Breast epithelium (tissue), 4 donors: Measurements from ENCODE around the gene SRRM1. TPM values are rescaled to one million over a fixed set of nuclear protein-coding genes. Genes with fewer than 3 reads are reported as not detected.

ENCODE experiments used
- DNase-seq, 2 donors: peaks; one replicate each; pipeline ENCODE4 v3.0.0-alpha.2; 2019; ENCODE audit warnings: low spot score in 2 of 2
- H3K27ac ChIP-seq, 2 donors: fragments of 200-600 bp; sonication (generic) in 1 of 2; one replicate each; pipeline ENCODE4 v1.5.1; 2016 to 2019; ENCODE audit warnings: mild to moderate bottlenecking in 1 of 2
- H3K27me3 ChIP-seq, 2 donors: fragments of 200-600 bp; sonication (generic) in 1 of 2; one replicate each; pipeline versions ENCODE4 v1.5.1 to v1.6.0; 2017 to 2019; ENCODE audit warnings: control low read depth in 1 of 2, mild to moderate bottlenecking in 1 of 2
- H3K36me3 ChIP-seq: fragments of 200-600 bp; one replicate; pipeline ENCODE4 v1.5.1; 2019
- H3K4me1 ChIP-seq, 2 donors: fragments of 200-600 bp; sonication (generic); one replicate each; pipeline ENCODE4 v1.5.1; 2016 to 2019; ENCODE audit warnings: control low read depth in 1 of 2
- H3K4me3 ChIP-seq, 3 donors: fragments of 200-600 bp; sonication (generic); 1 replicate in 2 of 3; 2 replicates in 1 of 3; pipeline ENCODE4 v1.5.1; 2016 to 2019; ENCODE audit warnings: mild to moderate bottlenecking in 3 of 3, moderate library complexity in 2 of 3
- H3K9me3 ChIP-seq, 2 donors: fragments of 200-600 bp; sonication (generic) in 1 of 2; one replicate each; pipeline ENCODE4 v1.5.1; 2016 to 2019; ENCODE audit warnings: control low read depth in 1 of 2
- CTCF ChIP-seq, 3 donors: fragments of 450-650 bp; IDR thresholded peaks; one replicate each; pipeline ENCODE4 v1.5.1; 2016 to 2017; ENCODE audit warnings: antibody characterized with exemption in 3 of 3, mild to moderate bottlenecking in 3 of 3, moderate library complexity in 3 of 3
- POLR2A ChIP-seq: fragments of 450-650 bp; IDR thresholded peaks from one replicate; pipeline ENCODE4 v1.6.1; 2016; ENCODE audit warnings: antibody characterized with exemption, mild to moderate bottlenecking, moderate library complexity
- POLR2AphosphoS5 ChIP-seq, 3 donors: sonication (generic); formaldehyde crosslinking; IDR thresholded peaks; one replicate each; pipeline ENCODE4 v1.6.1; 2017; ENCODE audit warnings: antibody characterized with exemption in 3 of 3
- intact Hi-C: fragments of 100-400 bp; cut with DNase I; formaldehyde crosslinking; loops from one replicate; pipeline ENCODE4 v1.15.1; 2023; ENCODE audit warnings: low total_unique reads
- total RNA-seq, 3 donors: library from RNA; depleted of rRNA; stranded (reverse); fragments of >200 nt; gene quantifications; one replicate each; pipeline ENCODE4 v1.1.0, GENCODE V29; 2016

SRRM1 gene
- total RNA-seq, 3 donors from 2014 or later: 96.3 to 134 (median 118) TPM

GRCh38 chr1:24643363-24644099 lies 429 bp downstream of the SRRM1 start:
- DNase-seq: no peak
- TF ChIP-seq CTCF (IDR thresholded peaks at IDR 0.05): no peak
- TF ChIP-seq POLR2A: no peak
- TF ChIP-seq POLR2AphosphoS5 (IDR thresholded peaks at IDR 0.05): peak in 1 of 3 donors; percentile 14
- peak overlapping the region; percentile 92 to 100 for H3K27ac ChIP-seq
- no peaks in the 10 kb centered on the region for H3K27me3 ChIP-seq
- H3K36me3 ChIP-seq: peaks cover 12% of the 10 kb centered on the region
- H3K4me1 ChIP-seq: peaks cover 0 to 22% of the 10 kb centered on the region in 2 donors
- intact Hi-C loops: no loop called here
- H3K9me3 ChIP-seq: no peaks in the 10 kb centered on the region
- peak overlapping the region; percentile 93 to 99 (median 96) for H3K4me3 ChIP-seq

GRCh38 chr1:24644100-24644384 lies 940 bp downstream of the SRRM1 start:
- Histone ChIP-seq H3K36me3 (peaks cover 12% of the 10 kb centered on the region), H3K27ac (peak overlapping the region; percentile 92 to 100), H3K4me3 (peak overlapping the region; percentile 93 to 99 (median 96)), H3K4me1 (peaks cover 0 to 22% of the 10 kb centered on the region in 2 donors), H3K9me3 (no peaks in the 10 kb centered on the region), H3K27me3 (no peaks in the 10 kb centered on the region)
- TF ChIP-seq POLR2A: no peak
- TF ChIP-seq CTCF (IDR thresholded peaks at IDR 0.05): no peak
- TF ChIP-seq POLR2AphosphoS5 (IDR thresholded peaks at IDR 0.05): no peak
- intact Hi-C loops: no loop called here
- DNase-seq: no peak

- Histone ChIP-seq H3K36me3 (peaks cover 12% of the 10 kb centered on the region), H3K4me3 (no peak overlapping the region), H3K27me3 (no peaks in the 10 kb centered on the region), H3K9me3 (no peaks in the 10 kb centered on the region), H3K4me1 (peaks cover 0 to 16% of the 10 kb centered on the region in 2 donors), H3K27ac (no peak overlapping the region)
- no peak for DNase-seq
- TF ChIP-seq POLR2A (no peak), CTCF (IDR thresholded peaks at IDR 0.05) (no peak), POLR2AphosphoS5 (IDR thresholded peaks at IDR 0.05) (no peak)
- intact Hi-C loops: no loop called here
Observed at GRCh38 chr1:24648919-24649318, 5.8 kb downstream of the SRRM1 start.

GRCh38 chr1:24652382-24652781 lies 9.3 kb downstream of the SRRM1 start:
- H3K4me1 ChIP-seq: no peaks in the 10 kb centered on the region
- no peak for DNase-seq
- no peak overlapping the region for H3K27ac ChIP-seq
- TF ChIP-seq POLR2AphosphoS5 (IDR thresholded peaks at IDR 0.05) (no peak), POLR2A (no peak), CTCF (IDR thresholded peaks at IDR 0.05) (no peak)
- H3K27me3 ChIP-seq: no peaks in the 10 kb centered on the region
- H3K4me3 ChIP-seq: no peak overlapping the region
- H3K9me3 ChIP-seq: no peaks in the 10 kb centered on the region
- peaks cover 18% of the 10 kb centered on the region for H3K36me3 ChIP-seq
- intact Hi-C loops: no loop called here

GRCh38 chr1:24654010-24654409 lies 10.9 kb downstream of the SRRM1 start:
- no peak for DNase-seq
- H3K27me3 ChIP-seq: no peaks in the 10 kb centered on the region
- no peak overlapping the region for H3K27ac ChIP-seq
- TF ChIP-seq CTCF (IDR thresholded peaks at IDR 0.05) (no peak), POLR2A (no peak), POLR2AphosphoS5 (IDR thresholded peaks at IDR 0.05) (no peak)
- H3K36me3 ChIP-seq: peaks cover 16% of the 10 kb centered on the region
- intact Hi-C loops: no loop called here
- H3K4me1 ChIP-seq: no peaks in the 10 kb centered on the region
- no peaks in the 10 kb centered on the region for H3K9me3 ChIP-seq
- no peak overlapping the region for H3K4me3 ChIP-seq
